HG02970 (cell line): ENCODE measurements around the gene FGFR1OP2.
"Not testable (repeated sequence)": the region's sequence is repeated elsewhere in the genome, so short reads cannot be mapped to it uniquely, and the experiment has no call there.

Experiments used
- ATAC-seq: cut with Tn5 transposase; IDR thresholded peaks from one replicate; pipeline ENCODE4 v1.9.1; 2021; ENCODE audit warnings: mild to moderate bottlenecking, moderate library complexity, moderate number of reproducible peaks; ENCODE audit not compliant: unreplicated experiment, low FRiP score

Gene FGFR1OP2

GRCh38 chr12:26937863-26938700 is at the start of gene FGFR1OP2, which contains the start of gene INTS13:
Gene FGFR1OP2, plus strand, starts transcription at chr12:26938470. Its CDS starts 15,689 bp downstream, at chr12:26954159.
Gene INTS13, minus strand, starts transcription at chr12:26937981. Its CDS starts 1,178 bp downstream, at chr12:26936803.
- ATAC-seq = peak; percentile 80

GRCh38 chr12:26890784-26891183 is 47.5 kb upstream of the FGFR1OP2 start:
- no peak for ATAC-seq

- ATAC-seq = no peak
These were observed 46.6 kb upstream of the FGFR1OP2 start for GRCh38 chr12:26891704-26892103.

- no peak for ATAC-seq
These were observed 42.6 kb upstream of the FGFR1OP2 start for GRCh38 chr12:26895672-26896071.

- ATAC-seq = no peak
These were observed 41.4 kb upstream of the FGFR1OP2 start for GRCh38 chr12:26896913-26897312.

GRCh38 chr12:26903396-26903795 is 34.9 kb upstream of the FGFR1OP2 start:
- not testable (repeated sequence) for ATAC-seq

- no peak for ATAC-seq
These were observed 32.2 kb upstream of the FGFR1OP2 start for GRCh38 chr12:26906024-26906423.

GRCh38 chr12:26906704-26907103 is 31.6 kb upstream of the FGFR1OP2 start:
- no peak for ATAC-seq

- no peak for ATAC-seq
These were observed 19.7 kb upstream of the FGFR1OP2 start for GRCh38 chr12:26918321-26919215.

- ATAC-seq = no peak
These were observed 19.1 kb upstream of the FGFR1OP2 start for GRCh38 chr12:26919216-26919555.

GRCh38 chr12:26921886-26922285 is 16.4 kb upstream of the FGFR1OP2 start:
- no peak for ATAC-seq

- no peak for ATAC-seq
These were observed 9.6 kb upstream of the FGFR1OP2 start for GRCh38 chr12:26928661-26929060.

GRCh38 chr12:26929590-26929989 is 8.7 kb upstream of the FGFR1OP2 start:
- ATAC-seq = no peak

GRCh38 chr12:26935636-26936378 is 2.5 kb upstream of the FGFR1OP2 start:
- no peak for ATAC-seq

GRCh38 chr12:26936559-26937442 is 1.5 kb upstream of the FGFR1OP2 start:
- no peak for ATAC-seq

- no peak for ATAC-seq
These were observed 817 bp upstream of the FGFR1OP2 start for GRCh38 chr12:26937443-26937862.

GRCh38 chr12:26938701-26939062 is 412 bp downstream of the FGFR1OP2 start:
- no peak for ATAC-seq

GRCh38 chr12:26939192-26939832 is 1.0 kb downstream of the FGFR1OP2 start:
- no peak for ATAC-seq

- ATAC-seq = no peak
These were observed 1.7 kb downstream of the FGFR1OP2 start for GRCh38 chr12:26939953-26940352.
